Tibial nerve (tissue), 3 donors: ENCODE data around the gene FAM221B.

Experiments used
- POLR2A ChIP-seq, 2 donors: fragments of 450-650 bp; IDR thresholded peaks; one replicate each; pipeline ENCODE4 v1.6.1; 2017; ENCODE audit warnings: antibody characterized with exemption in 2 of 2, mild to moderate bottlenecking in 2 of 2, moderate library complexity in 2 of 2
- TF ChIP-seq, protein P1 (sequence below), 5 experiments: fragments of 200-600 bp in 3 of 5; fragments of 450-650 bp in 2 of 5; sonication (generic) in 3 of 5; IDR thresholded peaks; one replicate each; pipeline ENCODE4 v1.5.1; 2016 to 2019; ENCODE audit warnings: antibody characterized with exemption in 5 of 5, mild to moderate bottlenecking in 3 of 5, moderate library complexity in 2 of 5

- TF ChIP-seq, protein P1, sequence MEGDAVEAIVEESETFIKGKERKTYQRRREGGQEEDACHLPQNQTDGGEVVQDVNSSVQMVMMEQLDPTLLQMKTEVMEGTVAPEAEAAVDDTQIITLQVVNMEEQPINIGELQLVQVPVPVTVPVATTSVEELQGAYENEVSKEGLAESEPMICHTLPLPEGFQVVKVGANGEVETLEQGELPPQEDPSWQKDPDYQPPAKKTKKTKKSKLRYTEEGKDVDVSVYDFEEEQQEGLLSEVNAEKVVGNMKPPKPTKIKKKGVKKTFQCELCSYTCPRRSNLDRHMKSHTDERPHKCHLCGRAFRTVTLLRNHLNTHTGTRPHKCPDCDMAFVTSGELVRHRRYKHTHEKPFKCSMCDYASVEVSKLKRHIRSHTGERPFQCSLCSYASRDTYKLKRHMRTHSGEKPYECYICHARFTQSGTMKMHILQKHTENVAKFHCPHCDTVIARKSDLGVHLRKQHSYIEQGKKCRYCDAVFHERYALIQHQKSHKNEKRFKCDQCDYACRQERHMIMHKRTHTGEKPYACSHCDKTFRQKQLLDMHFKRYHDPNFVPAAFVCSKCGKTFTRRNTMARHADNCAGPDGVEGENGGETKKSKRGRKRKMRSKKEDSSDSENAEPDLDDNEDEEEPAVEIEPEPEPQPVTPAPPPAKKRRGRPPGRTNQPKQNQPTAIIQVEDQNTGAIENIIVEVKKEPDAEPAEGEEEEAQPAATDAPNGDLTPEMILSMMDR (IDR thresholded peaks at IDR 0.05), result no peak
- no peak for TF ChIP-seq POLR2A (IDR thresholded peaks at IDR 0.05)
Observed at GRCh38 chr9:35835216-35835632, 6.7 kb upstream of the FAM221B start.
